Spleen (tissue), 11 donors: ENCODE measurements around the gene TRPV5. TPM values are rescaled to one million over a fixed set of nuclear protein-coding genes. Genes with fewer than 3 reads are reported as not detected.

Experiments used
- DNase-seq: peaks from one replicate; pipeline ENCODE4 v3.0.0-alpha.2; 2020
- H3K27ac ChIP-seq, 8 donors: fragments of 200-600 bp; sonication (generic) in 7 of 8; 1 replicate in 4 of 8; 2 replicates in 4 of 8; pipeline versions ENCODE4 v1.5.0 to v1.8.0; 2016 to 2021; ENCODE audit warnings: inconsistent platforms in 4 of 8, mild to moderate bottlenecking in 4 of 8, moderate library complexity in 1 of 8
- H3K27me3 ChIP-seq, 7 donors: fragments of 200-600 bp; sonication (generic) in 6 of 7; replicated peaks in 1 of 7; 1 replicate in 4 of 7; 2 replicates in 3 of 7; pipeline versions ENCODE4 v1.5.0 to v1.8.0; 2016 to 2021; ENCODE audit warnings: inconsistent platforms in 3 of 7, mild to moderate bottlenecking in 1 of 7
- H3K36me3 ChIP-seq, 6 donors: fragments of 200-600 bp; sonication (generic) in 5 of 6; 1 replicate in 4 of 6; 2 replicates in 2 of 6; pipeline versions ENCODE4 v1.5.0 to v1.8.0; 2016 to 2021; ENCODE audit warnings: inconsistent platforms in 2 of 6
- H3K4me1 ChIP-seq, 6 donors: fragments of 200-600 bp; sonication (generic) in 5 of 6; 1 replicate in 3 of 6; 2 replicates in 3 of 6; pipeline versions ENCODE4 v1.5.0 to v1.8.0; 2016 to 2021; ENCODE audit warnings: inconsistent platforms in 3 of 6
- H3K4me3 ChIP-seq, 8 donors: fragments of 200-600 bp; sonication (generic) in 7 of 8; 1 replicate in 4 of 8; 2 replicates in 4 of 8; pipeline versions ENCODE4 v1.5.0 to v1.8.0; 2016 to 2021; ENCODE audit warnings: inconsistent platforms in 4 of 8, mild to moderate bottlenecking in 4 of 8, moderate library complexity in 2 of 8
- H3K9me3 ChIP-seq, 8 donors: fragments of 200-600 bp; sonication (generic) in 7 of 8; 1 replicate in 4 of 8; 2 replicates in 4 of 8; pipeline versions ENCODE4 v1.5.0 to v1.8.0; 2016 to 2021; ENCODE audit warnings: inconsistent platforms in 4 of 8
- CTCF ChIP-seq, 11 experiments: fragments of 200-600 bp in 7 of 11; fragments of 450-650 bp in 4 of 11; sonication (generic) in 4 of 11; IDR thresholded peaks in 8 of 11; conservative IDR thresholded peaks in 3 of 11; 1 replicate in 7 of 11; 2 replicates in 4 of 11; pipeline versions ENCODE4 v1.4.0 to v1.8.0; 2016 to 2021; ENCODE audit warnings: antibody characterized with exemption in 11 of 11, inconsistent platforms in 4 of 11, mild to moderate bottlenecking in 1 of 11
- POLR2A ChIP-seq, 3 donors: fragments of 450-650 bp; IDR thresholded peaks; one replicate each; pipeline ENCODE4 v1.5.1; 2017; ENCODE audit warnings: antibody characterized with exemption in 3 of 3, mild to moderate bottlenecking in 1 of 3
- POLR2AphosphoS5 ChIP-seq, 3 donors: sonication (generic); formaldehyde crosslinking; IDR thresholded peaks; one replicate each; pipeline ENCODE4 v1.5.1; 2017; ENCODE audit warnings: antibody characterized with exemption in 3 of 3
- WGBS, 5 donors: extraction: QIAGEN DNeasy Blood & Tissue Kit in 3 of 5; methylation state at CpG; one replicate each; pipeline versions ENCODE4 v1.1.5 to v1.1.7; 2013 to 2018; 5-methylcytosine and 5-hydroxymethylcytosine counted together
- intact Hi-C: fragments of 100-400 bp; cut with DNase I; formaldehyde crosslinking; loops from one replicate; pipeline ENCODE4 v1.15.0; 2023; ENCODE audit warnings: low total_unique reads
- polyA plus RNA-seq, 3 donors: library from polyadenylated mRNA; stranded (reverse); fragments of 200-250 nt; gene quantifications; one replicate each; pipeline ENCODE4 v1.2.1, GENCODE V29; 2013
- total RNA-seq, 7 donors: library from RNA; depleted of rRNA in 3 of 7; stranded (reverse); fragments of >200 nt in 3 of 7; fragmentation: NEBNext Ultra II Directional in 4 of 7; extraction: Animal tissue kit (Norgen Biotek cat#: 25700) in 4 of 7; gene quantifications; one replicate each; pipeline versions ENCODE4 v1.1.0 to v1.2.1, GENCODE V29; 2016 to 2021
- donor health status: healthy with polysubstance abuse.
- donor health status: DM: no; HTN: no; CAD: no; lungs with moderate emphysema.
- donor health status: DM: no; HTN: no; CAD: no.
- donor health status: Bipolar disorder and iron deficiency.
- donor health status: healthy.
- donor health status: DM: no; HTN: no; CAD: no.
- donor health status: DM: yes; HTN: yes; CAD: no.

The TRPV5 gene
- total and polyA plus RNA-seq, 10 donors: 0.02 to 0.20 (median 0.03) TPM; not detected in 7

GRCh38 chr7:142876991-142877910 is 56.3 kb downstream of the TRPV5 start:
- Histone ChIP-seq H3K27ac (no peak overlapping the region), H3K36me3 (no peaks in the 10 kb centered on the region), H3K4me1 (peaks cover 0 to 5% (median 0%) of the 10 kb centered on the region in 6 donors), H3K27me3 (peaks cover 0 to 18% (median 0%) of the 10 kb centered on the region in 7 donors), H3K9me3 (peaks cover 0 to 4% (median 0%) of the 10 kb centered on the region in 8 donors), H3K4me3 (no peak overlapping the region)
- no peak for DNase-seq
- intact Hi-C loops: no loop called here
- WGBS, 5 donors: 86 to 91% (median 89%) methylated on average over 18 of the region's 18 CpGs
- no peak for TF ChIP-seq POLR2AphosphoS5 (IDR thresholded peaks at IDR 0.05)
- TF ChIP-seq POLR2A (IDR thresholded peaks at IDR 0.05): no peak
- no peak for TF ChIP-seq CTCF (IDR thresholded peaks at IDR 0.05 in 8 of 11, conservative IDR thresholded peaks at IDR 0.05 in 3 of 11)

DNA sequence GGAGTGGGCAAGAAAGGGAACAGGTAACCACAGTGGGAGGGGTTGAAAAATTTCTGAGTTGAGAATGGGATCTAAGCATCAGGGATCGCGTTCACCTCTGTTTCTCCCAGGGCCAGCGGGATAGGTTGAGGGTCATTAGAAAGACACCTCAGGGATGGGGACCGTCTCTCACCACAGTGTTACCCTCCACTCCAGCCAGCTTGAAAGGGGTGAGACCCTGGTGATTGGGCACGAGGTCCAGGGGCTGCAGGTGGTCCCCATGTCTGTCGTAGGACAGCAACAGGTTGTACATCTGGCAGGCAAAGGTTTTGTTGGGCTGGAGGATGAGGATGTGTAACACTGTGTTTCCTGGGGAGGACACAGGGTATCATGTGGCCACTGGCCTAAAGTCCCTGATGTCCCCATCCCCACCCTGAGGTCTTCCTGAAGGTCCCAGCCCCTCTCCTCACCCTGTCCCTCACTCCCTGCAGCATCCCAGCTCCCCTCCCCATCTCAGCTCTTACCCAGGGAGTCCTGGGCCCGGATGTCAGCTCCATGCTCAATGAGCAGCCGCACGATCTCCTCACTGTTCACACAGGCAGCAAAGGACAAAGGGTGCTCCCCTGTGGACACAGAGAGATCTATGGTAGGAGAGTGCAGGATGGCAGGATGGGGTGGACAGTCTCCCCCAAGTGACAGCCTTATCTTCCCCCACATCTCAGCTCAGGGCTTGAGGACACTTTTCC is 57.1 kb downstream of the TRPV5 start:
- 81 to 89% (median 86%) methylated on average over 9 of the region's 9 CpGs for WGBS, 5 donors
- H3K9me3 ChIP-seq: peaks cover 0 to 4% (median 0%) of the 10 kb centered on the region in 8 donors
- no peak overlapping the region for H3K4me3 ChIP-seq
- peaks cover 0 to 8% (median 0%) of the 10 kb centered on the region in 6 donors for H3K36me3 ChIP-seq
- intact Hi-C loops: no loop called here
- TF ChIP-seq POLR2A (IDR thresholded peaks at IDR 0.05) (no peak), CTCF (IDR thresholded peaks at IDR 0.05 in 8 of 11, conservative IDR thresholded peaks at IDR 0.05 in 3 of 11) (no peak)
- no peak for DNase-seq
- no peak overlapping the region for H3K27ac ChIP-seq
- peaks cover 0 to 5% (median 0%) of the 10 kb centered on the region in 6 donors for H3K4me1 ChIP-seq
- H3K27me3 ChIP-seq: peaks cover 0 to 18% (median 0%) of the 10 kb centered on the region in 7 donors

- TF ChIP-seq POLR2A (IDR thresholded peaks at IDR 0.05) (no peak), POLR2AphosphoS5 (IDR thresholded peaks at IDR 0.05) (no peak), CTCF (IDR thresholded peaks at IDR 0.05 in 8 of 11, conservative IDR thresholded peaks at IDR 0.05 in 3 of 11) (no peak)
- intact Hi-C loops: no loop called here
- Histone ChIP-seq H3K9me3 (peaks cover 0 to 4% (median 0%) of the 10 kb centered on the region in 8 donors), H3K36me3 (peaks cover 0 to 18% (median 4%) of the 10 kb centered on the region in 6 donors), H3K27ac (no peak overlapping the region), H3K4me3 (no peak overlapping the region), H3K27me3 (peaks cover 0 to 10% (median 0%) of the 10 kb centered on the region in 7 donors), H3K4me1 (no peaks in the 10 kb centered on the region)
- no peak for DNase-seq
- 87 to 90% (median 89%) methylated on average over 10 to 14 of the region's 14 CpGs for WGBS, 5 donors
Measured at GRCh38 chr7:142875456-142875855, 58.1 kb downstream of the TRPV5 start.
